Kidney (tissue), 14 donors: ENCODE data around the gene CDH13. TPM values are rescaled to one million over a fixed set of nuclear protein-coding genes. Genes with fewer than 3 reads are reported as not detected.

Experiments
- DNase-seq, 5 donors: peaks; one replicate each; pipeline ENCODE4 v3.0.0-alpha.2; 2013 to 2020
- FAIRE-seq: peaks from 2 replicates; lab custom pipeline; 2012; peaks lifted over from hg19 to GRCh38; lab: Jason Lieb, UNC
- H3K27ac ChIP-seq, 2 donors: one replicate each; pipeline ENCODE4 v1.7.0; 2013; ENCODE audit warnings: low read depth in 2 of 2, low read length in 2 of 2, inconsistent platforms in 1 of 2
- H3K27me3 ChIP-seq: one replicate; pipeline ENCODE4 v1.7.1; 2013; ENCODE audit warnings: low read length, inconsistent platforms; ENCODE audit not compliant: control insufficient read depth, insufficient read depth
- H3K36me3 ChIP-seq, 3 donors: one replicate each; pipeline versions ENCODE4 v1.7.0 to v1.7.1; 2013; ENCODE audit warnings: low read length in 3 of 3, control low read depth in 1 of 3, inconsistent platforms in 1 of 3; ENCODE audit not compliant: insufficient read depth in 3 of 3, control insufficient read depth in 2 of 3
- H3K4me1 ChIP-seq, 3 donors: one replicate each; pipeline versions ENCODE4 v1.7.0 to v1.7.1; 2013; ENCODE audit warnings: low read length in 3 of 3, inconsistent platforms in 1 of 3, low read depth in 1 of 3; ENCODE audit not compliant: control insufficient read depth in 2 of 3, insufficient read depth in 2 of 3
- H3K4me3 ChIP-seq, 3 donors: one replicate each; pipeline versions ENCODE4 v1.7.0 to v1.8.1; 2013; ENCODE audit warnings: low read length in 3 of 3, control low read depth in 1 of 3, inconsistent platforms in 1 of 3
- H3K9ac ChIP-seq, 3 donors: one replicate each; pipeline versions ENCODE4 v1.7.0 to v1.7.1; 2013; ENCODE audit warnings: low read length in 3 of 3, control low read depth in 1 of 3, inconsistent platforms in 1 of 3
- H3K9me3 ChIP-seq, 3 donors: one replicate each; pipeline versions ENCODE4 v1.7.0 to v1.7.1; 2013; ENCODE audit warnings: low read length in 3 of 3, control low read depth in 1 of 3, inconsistent platforms in 1 of 3; ENCODE audit not compliant: control insufficient read depth in 2 of 3, insufficient read depth in 1 of 3
- intact Hi-C: fragments of 100-400 bp; cut with DNase I; formaldehyde crosslinking; loops from one replicate; pipeline ENCODE4 v1.11.1; 2022
- polyA plus RNA-seq: library from polyadenylated mRNA; stranded (reverse); fragments of 350-450 nt; fragmentation: Illumina TruSeq; extraction: RNeasy Lipid Tissue Mini Kit (QIAGEN cat#74804); gene quantifications from one replicate; pipeline ENCODE4 v1.2.3, GENCODE V29; 2014; ENCODE audit warnings: low read depth, low replicate concordance; ENCODE audit not compliant: insufficient read depth
- total RNA-seq: library from RNA; stranded (reverse); fragmentation: NEBNext Ultra II Directional; extraction: Animal tissue kit (Norgen Biotek cat#: 25700); gene quantifications from one replicate; pipeline ENCODE4 v1.2.1, GENCODE V29; 2021
- TF ChIP-seq, protein P1 (sequence below): IDR thresholded peaks from 3 replicates; pipeline ENCODE4 v1.5.1; 2012; ENCODE audit warnings: mild to moderate bottlenecking, moderate library complexity, borderline replicate concordance; ENCODE audit not compliant: insufficient read depth; ENCODE audit errors: extremely low read depth
- donor health status: control.
- donor health status: control.
- donor health status: control.
- donor health status: control.
- donor health status: control.
- donor health status: DM: yes; HTN: yes; CAD: no.
- donor health status: Normal renal cell carcinoma (clear cell type).

The CDH13 gene
- total and polyA plus RNA-seq, 2 donors from 2014 or later, result 4.8 to 13.8 TPM

- no peak for FAIRE-seq
- intact Hi-C loops, result no loop called here
- Histone ChIP-seq H3K36me3 (no peaks in the 10 kb centered on the region), H3K9ac (no peak overlapping the region), H3K27me3 (no peaks in the 10 kb centered on the region), H3K9me3 (peaks cover 0 to 2% (median 0%) of the 10 kb centered on the region in 3 donors), H3K4me3 (no peak overlapping the region), H3K4me1 (no peaks in the 10 kb centered on the region), H3K27ac (no peak overlapping the region)
- DNase-seq, result no peak
- TF ChIP-seq, protein P1, sequence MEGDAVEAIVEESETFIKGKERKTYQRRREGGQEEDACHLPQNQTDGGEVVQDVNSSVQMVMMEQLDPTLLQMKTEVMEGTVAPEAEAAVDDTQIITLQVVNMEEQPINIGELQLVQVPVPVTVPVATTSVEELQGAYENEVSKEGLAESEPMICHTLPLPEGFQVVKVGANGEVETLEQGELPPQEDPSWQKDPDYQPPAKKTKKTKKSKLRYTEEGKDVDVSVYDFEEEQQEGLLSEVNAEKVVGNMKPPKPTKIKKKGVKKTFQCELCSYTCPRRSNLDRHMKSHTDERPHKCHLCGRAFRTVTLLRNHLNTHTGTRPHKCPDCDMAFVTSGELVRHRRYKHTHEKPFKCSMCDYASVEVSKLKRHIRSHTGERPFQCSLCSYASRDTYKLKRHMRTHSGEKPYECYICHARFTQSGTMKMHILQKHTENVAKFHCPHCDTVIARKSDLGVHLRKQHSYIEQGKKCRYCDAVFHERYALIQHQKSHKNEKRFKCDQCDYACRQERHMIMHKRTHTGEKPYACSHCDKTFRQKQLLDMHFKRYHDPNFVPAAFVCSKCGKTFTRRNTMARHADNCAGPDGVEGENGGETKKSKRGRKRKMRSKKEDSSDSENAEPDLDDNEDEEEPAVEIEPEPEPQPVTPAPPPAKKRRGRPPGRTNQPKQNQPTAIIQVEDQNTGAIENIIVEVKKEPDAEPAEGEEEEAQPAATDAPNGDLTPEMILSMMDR, result no peak
Measured at GRCh38 chr16:83219285-83219684, 592.5 kb downstream of the CDH13 start.

DNA sequence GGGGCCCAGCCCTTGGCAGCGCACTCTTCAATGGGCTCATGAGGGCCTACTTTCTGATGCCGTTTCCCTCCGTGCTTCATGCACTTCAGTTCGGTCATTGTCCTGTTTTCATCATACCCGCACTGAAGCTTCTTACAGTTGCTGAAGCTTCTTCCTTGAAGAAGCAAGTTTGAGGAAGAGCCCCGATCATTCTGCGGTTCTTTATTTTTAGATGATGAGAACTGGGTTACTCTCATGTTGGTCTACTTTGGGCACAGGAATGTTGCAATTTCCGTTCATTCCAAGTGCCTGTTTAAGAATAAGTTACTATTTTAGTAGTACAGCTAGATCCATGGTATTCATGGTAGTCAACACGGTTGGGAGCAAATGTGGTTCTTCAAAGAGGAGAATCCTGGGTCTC lies 593.3 kb downstream of the CDH13 start:
- Histone ChIP-seq H3K4me1 (no peaks in the 10 kb centered on the region), H3K27ac (no peak overlapping the region), H3K4me3 (no peak overlapping the region), H3K9me3 (peaks cover 0 to 2% (median 0%) of the 10 kb centered on the region in 3 donors), H3K36me3 (no peaks in the 10 kb centered on the region), H3K27me3 (no peaks in the 10 kb centered on the region), H3K9ac (no peak overlapping the region)
- DNase-seq, result no peak
- FAIRE-seq, result no peak
- intact Hi-C loops, result no loop called here
- TF ChIP-seq, protein P1, result no peak

GRCh38 chr16:83224642-83225041 lies 597.9 kb downstream of the CDH13 start:
- Histone ChIP-seq H3K36me3 (no peaks in the 10 kb centered on the region), H3K9me3 (no peaks in the 10 kb centered on the region), H3K27me3 (no peaks in the 10 kb centered on the region), H3K4me3 (no peak overlapping the region), H3K27ac (no peak overlapping the region), H3K9ac (no peak overlapping the region), H3K4me1 (no peaks in the 10 kb centered on the region)
- DNase-seq (no peak), FAIRE-seq (no peak)
- intact Hi-C loops, result no loop called here
- TF ChIP-seq, protein P1, result no peak

- FAIRE-seq (no peak), DNase-seq (no peak)
- Histone ChIP-seq H3K4me1 (no peaks in the 10 kb centered on the region), H3K9ac (no peak overlapping the region), H3K27me3 (no peaks in the 10 kb centered on the region), H3K9me3 (no peaks in the 10 kb centered on the region), H3K4me3 (no peak overlapping the region), H3K27ac (no peak overlapping the region), H3K36me3 (no peaks in the 10 kb centered on the region)
- TF ChIP-seq, protein P1, result no peak
- intact Hi-C loops, result no loop called here
Measured at GRCh38 chr16:83227336-83227735, 600.6 kb downstream of the CDH13 start.
